Lower lobe of right lung (tissue), 2 donors: Measurements from ENCODE around the gene PVALB. TPM values are rescaled to one million over a fixed set of nuclear protein-coding genes. Genes with fewer than 3 reads are reported as not detected.

Experiments
- ATAC-seq, 2 donors: fragments of 200-7000 bp; cut with Tn5 transposase; one replicate each; pipeline ENCODE4 v1.9.1; 2020 to 2022; ENCODE audit warnings: mild to moderate bottlenecking in 2 of 2, moderate library complexity in 2 of 2
- DNase-seq: peaks from one replicate; pipeline ENCODE4 v3.0.0-alpha.2; 2020
- H3K27ac ChIP-seq: fragments of 200-600 bp; one replicate; pipeline ENCODE4 v1.8.0; 2022
- H3K27me3 ChIP-seq: fragments of 200-600 bp; one replicate; pipeline ENCODE4 v1.8.0; 2022; ENCODE audit warnings: low read depth
- H3K36me3 ChIP-seq: fragments of 200-600 bp; one replicate; pipeline ENCODE4 v1.8.0; 2022; ENCODE audit warnings: mild to moderate bottlenecking
- H3K4me1 ChIP-seq: fragments of 200-600 bp; one replicate; pipeline ENCODE4 v1.8.0; 2022
- H3K4me3 ChIP-seq: fragments of 200-600 bp; one replicate; pipeline ENCODE4 v1.8.0; 2022; ENCODE audit warnings: mild to moderate bottlenecking
- H3K9me3 ChIP-seq: fragments of 200-600 bp; one replicate; pipeline ENCODE4 v1.8.0; 2022
- intact Hi-C: fragments of 100-400 bp; cut with DNase I; formaldehyde crosslinking; loops from one replicate; pipeline ENCODE4 v1.11.0; 2022
- total RNA-seq: library from RNA; stranded (reverse); fragmentation: NEBNext Ultra II Directional; extraction: Animal tissue kit (Norgen Biotek cat#: 25700); gene quantifications from one replicate; pipeline ENCODE4 v1.2.1, GENCODE V29; 2021
- TF ChIP-seq, protein P1 (sequence below): fragments of 200-600 bp; IDR thresholded peaks from one replicate; pipeline ENCODE4 v1.8.0; 2022; ENCODE audit warnings: antibody characterized with exemption, mild to moderate bottlenecking
- donor health status: DM: no; HTN: yes; CAD: no; lungs with severe emphysema.

PVALB gene
- total RNA-seq, 1 donor from 2014 or later, result 4.5 TPM

- Histone ChIP-seq H3K4me1 (peaks cover 9% of the 10 kb centered on the region), H3K36me3 (no peaks in the 10 kb centered on the region), H3K27ac (peak overlapping the region; percentile 10), H3K4me3 (no peak overlapping the region), H3K27me3 (peaks cover 15% of the 10 kb centered on the region), H3K9me3 (no peaks in the 10 kb centered on the region)
- TF ChIP-seq, protein P1, sequence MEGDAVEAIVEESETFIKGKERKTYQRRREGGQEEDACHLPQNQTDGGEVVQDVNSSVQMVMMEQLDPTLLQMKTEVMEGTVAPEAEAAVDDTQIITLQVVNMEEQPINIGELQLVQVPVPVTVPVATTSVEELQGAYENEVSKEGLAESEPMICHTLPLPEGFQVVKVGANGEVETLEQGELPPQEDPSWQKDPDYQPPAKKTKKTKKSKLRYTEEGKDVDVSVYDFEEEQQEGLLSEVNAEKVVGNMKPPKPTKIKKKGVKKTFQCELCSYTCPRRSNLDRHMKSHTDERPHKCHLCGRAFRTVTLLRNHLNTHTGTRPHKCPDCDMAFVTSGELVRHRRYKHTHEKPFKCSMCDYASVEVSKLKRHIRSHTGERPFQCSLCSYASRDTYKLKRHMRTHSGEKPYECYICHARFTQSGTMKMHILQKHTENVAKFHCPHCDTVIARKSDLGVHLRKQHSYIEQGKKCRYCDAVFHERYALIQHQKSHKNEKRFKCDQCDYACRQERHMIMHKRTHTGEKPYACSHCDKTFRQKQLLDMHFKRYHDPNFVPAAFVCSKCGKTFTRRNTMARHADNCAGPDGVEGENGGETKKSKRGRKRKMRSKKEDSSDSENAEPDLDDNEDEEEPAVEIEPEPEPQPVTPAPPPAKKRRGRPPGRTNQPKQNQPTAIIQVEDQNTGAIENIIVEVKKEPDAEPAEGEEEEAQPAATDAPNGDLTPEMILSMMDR, result peak; percentile 93
- DNase-seq (peak; percentile 85), ATAC-seq (peak; percentile 92 to 94)
- intact Hi-C loops, result loop anchor here (10.0 kb wide), 1 partner anchor 193 kb away; no protein-coding TSS in a partner anchor
Observed at GRCh38 chr22:36781656-36782627, 34.9 kb downstream of the PVALB start.

DNA sequence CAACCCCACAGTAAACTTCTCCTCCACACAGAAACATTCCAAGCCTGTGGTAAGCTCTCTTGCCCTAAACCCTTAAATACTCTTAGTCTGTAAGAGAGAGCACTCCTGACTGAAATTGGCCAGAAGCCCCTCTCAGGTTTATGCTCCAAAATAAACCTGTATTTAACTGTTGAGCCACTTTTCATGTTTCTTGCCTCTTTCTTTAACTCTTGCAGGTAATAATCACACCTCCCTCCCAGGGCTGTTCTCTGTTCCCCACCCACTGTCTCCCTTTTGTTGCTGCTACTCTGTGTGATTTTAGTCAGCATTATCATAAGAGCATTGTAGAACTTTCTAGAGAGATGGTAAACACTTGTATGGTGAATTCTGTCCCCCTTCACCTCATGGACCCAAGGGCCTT lies 38.8 kb downstream of the PVALB start:
- Histone ChIP-seq H3K4me1 (peaks cover 21% of the 10 kb centered on the region), H3K27ac (no peak overlapping the region), H3K9me3 (no peaks in the 10 kb centered on the region), H3K36me3 (no peaks in the 10 kb centered on the region), H3K27me3 (no peaks in the 10 kb centered on the region), H3K4me3 (no peak overlapping the region)
- intact Hi-C loops, result no loop called here
- TF ChIP-seq, protein P1, result no peak
- no peak for ATAC-seq
- DNase-seq, result no peak

DNA sequence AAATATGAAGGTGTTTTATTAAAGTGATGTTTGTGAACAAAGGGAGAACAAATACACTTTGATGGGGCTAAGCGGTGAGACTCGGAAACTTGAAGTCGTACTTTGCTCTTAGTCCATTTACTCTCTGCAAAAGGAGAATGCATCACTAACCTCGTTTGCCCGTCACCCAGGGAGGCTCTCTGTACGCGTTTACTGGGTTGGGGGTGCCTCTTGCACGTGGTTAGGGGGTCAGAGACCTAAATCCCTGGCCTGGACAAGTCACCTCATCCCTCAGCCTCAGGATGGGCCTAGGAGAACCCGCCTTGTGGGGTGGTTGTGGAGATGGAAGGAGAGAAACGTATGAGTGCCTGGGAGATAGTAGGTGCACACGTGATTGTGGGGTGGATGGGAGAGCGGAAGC lies 40.1 kb downstream of the PVALB start:
- DNase-seq (no peak), ATAC-seq (no peak)
- Histone ChIP-seq H3K4me1 (peaks cover 14% of the 10 kb centered on the region), H3K36me3 (no peaks in the 10 kb centered on the region), H3K9me3 (no peaks in the 10 kb centered on the region), H3K4me3 (peak overlapping the region; percentile 94), H3K27ac (peak overlapping the region; percentile 39), H3K27me3 (no peaks in the 10 kb centered on the region)
- TF ChIP-seq, protein P1, result no peak
- intact Hi-C loops, result no loop called here

DNA sequence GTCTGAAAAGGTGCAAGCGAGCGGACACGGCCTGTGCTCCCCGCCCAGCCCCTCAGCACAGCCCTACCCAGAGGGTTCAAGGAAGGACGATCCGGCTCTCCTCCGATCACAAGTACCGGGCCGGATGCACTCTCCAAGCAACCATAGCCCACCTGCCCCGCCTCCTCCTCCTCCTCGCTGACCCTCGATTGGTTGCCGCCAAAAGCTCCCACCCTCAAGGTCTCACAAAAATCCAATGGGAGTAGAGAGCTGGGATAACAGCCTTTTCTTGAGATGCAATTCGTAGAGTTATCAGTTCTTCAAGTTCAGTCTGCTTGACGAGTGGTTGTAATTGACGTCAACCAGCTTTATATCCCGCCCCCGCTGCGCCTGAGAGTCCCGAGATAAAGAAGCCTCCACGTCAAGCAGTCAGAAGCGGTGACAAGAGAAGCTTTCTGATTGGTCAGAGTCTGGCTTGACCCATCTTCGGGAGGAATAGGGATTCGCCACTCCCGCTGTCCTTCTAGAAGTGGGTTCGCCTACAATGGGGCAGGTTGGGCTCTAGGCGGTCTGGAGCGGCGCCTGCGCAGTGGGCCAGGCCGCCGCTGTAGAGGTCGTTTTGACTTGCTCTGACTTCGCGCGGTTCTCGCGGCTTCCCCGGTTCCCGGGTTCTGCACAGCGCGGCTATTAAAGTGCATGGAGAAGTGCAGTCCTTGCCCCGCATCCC lies 40.7 kb downstream of the PVALB start, which contains the start of gene IFT27:
IFT27 (minus strand) TSS at position 156 of the 706 bp plus-strand sequence. CDS start 412 bp downstream, outside the sequence.
- peak; percentile 98 for ATAC-seq
- H3K4me1 ChIP-seq, result peaks cover 13% of the 10 kb centered on the region
- intact Hi-C loops, result no loop called here
- TF ChIP-seq, protein P1, result no peak
- no peaks in the 10 kb centered on the region for H3K9me3 ChIP-seq
- H3K4me3 ChIP-seq, result peak within 1 kb of the TSS; percentile 94
- H3K27ac ChIP-seq, result peak within 1 kb of the TSS; percentile 88
- no peaks in the 10 kb centered on the region for H3K27me3 ChIP-seq
- no peaks in the 10 kb centered on the region for H3K36me3 ChIP-seq
- peak; percentile 98 for DNase-seq

DNA sequence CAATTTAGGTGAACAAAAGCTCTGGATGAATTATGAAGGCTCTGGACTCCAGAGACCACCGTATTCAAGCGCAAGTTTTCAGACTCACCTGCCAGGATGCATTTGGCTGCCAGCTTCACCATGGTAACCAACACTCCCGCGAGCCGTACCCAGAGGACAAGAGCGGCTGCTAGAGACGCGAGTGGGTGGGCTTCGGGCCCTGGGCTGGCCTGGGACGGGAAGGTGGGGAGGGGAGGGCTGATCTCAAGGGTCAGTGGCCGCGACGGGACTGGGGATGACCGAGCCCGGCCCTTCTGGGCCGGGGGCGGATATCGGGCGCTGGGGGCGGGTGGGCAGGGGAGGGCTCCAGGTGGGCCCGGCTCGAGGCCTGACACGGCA lies 41.3 kb downstream of the PVALB start:
- H3K27me3 ChIP-seq, result no peaks in the 10 kb centered on the region
- H3K4me1 ChIP-seq, result peaks cover 13% of the 10 kb centered on the region
- peak; percentile 61 for DNase-seq
- H3K4me3 ChIP-seq, result peak overlapping the region; percentile 94
- ATAC-seq, result peak; percentile 3 to 24
- no peaks in the 10 kb centered on the region for H3K36me3 ChIP-seq
- TF ChIP-seq, protein P1, result no peak
- H3K27ac ChIP-seq, result peak overlapping the region; percentile 88
- no peaks in the 10 kb centered on the region for H3K9me3 ChIP-seq
- intact Hi-C loops, result no loop called here
